ENCODE measurements around the gene RNF25.

RNF25 gene

DNA sequence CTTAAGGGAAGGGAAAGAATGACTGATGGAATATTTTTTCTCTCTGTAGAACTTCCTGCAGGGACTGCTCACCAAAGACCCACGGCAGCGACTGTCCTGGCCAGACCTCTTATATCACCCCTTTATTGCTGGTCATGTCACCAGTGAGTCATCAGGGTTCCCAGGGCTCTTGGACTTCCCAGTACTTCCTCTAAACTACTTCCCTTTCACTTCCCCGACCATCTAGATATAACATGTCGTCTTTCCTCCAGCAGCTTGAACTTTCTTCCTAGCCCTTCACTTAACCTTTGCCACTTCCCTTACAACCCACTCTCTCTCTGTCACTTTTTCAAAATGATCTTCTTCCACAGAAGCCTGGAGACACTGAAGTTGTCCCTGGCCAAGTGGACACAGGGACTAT is 7.3 kb upstream of the RNF25 start:
- peak; percentile 86 to 91 for DNase-seq

DNA sequence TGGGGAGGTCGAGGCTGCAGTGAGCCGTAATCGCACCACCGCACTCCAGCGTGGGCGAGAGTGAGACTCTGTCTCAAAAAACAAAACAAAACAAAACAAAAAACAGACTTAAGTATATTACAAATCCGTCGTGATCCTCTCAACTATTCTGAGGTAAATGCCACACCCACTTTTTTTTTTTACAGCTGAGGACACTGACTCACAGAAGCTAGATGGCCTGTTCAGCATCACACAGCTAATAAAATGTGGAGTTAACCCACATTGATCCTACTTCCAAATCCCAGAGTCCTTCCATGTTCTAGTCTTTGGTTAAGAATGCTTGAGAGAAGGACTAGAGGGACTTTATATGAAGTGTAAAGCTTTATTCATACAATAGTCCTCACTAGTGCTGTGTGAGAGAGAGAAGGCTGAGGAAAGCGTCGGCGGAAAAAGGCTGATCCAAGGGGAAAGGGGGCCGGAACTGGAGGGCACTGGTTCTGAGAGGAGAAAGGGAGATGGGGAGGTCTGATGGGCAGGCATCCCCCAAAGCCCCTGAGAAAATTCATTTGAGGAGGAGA is 627 bp downstream of the RNF25 start:
- peak in 1 of 2 donors; percentile 8 for DNase-seq

DNA sequence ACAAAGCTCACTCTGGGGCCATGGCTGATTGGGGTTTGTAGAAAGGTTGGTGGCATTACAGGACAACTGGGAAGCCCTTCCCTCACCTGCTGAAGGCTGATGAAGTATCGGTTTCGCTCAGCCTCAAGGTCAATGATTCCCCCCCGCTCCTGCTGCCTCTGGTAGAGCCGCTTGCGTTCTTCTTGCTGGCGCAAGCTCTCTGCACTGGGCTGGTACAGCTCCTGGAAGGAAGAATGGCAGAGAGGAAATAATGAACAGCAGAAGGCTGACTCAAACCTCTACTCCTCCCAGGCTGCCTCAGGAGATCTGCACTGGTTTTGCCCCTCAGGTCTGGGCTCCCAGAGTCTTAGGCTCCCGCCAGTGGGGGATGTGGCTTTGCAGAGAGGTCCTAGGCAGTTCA is 7.1 kb downstream of the RNF25 start:
- no peak for DNase-seq

DNA sequence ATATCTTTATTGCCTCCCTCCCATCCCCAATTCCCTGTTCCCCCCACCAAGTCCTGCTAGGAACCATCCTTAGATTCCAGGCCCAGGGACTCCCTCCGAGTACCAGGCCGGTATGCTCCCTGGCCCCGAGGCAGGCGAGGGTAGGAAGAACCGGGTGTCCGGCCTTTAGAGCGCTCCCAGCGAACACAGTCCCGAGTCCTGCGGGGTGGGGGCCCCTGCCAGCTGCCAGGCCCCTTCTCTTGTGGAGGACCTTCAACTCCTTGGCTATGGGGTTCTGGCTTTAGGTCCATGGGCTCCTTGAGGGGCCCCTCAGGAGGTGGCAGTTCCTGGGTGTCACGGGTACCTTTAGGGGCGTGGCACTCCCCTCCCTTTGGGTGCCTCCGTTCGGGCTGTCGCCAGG is 7.9 kb downstream of the RNF25 start:
- DNase-seq = no peak

DNA sequence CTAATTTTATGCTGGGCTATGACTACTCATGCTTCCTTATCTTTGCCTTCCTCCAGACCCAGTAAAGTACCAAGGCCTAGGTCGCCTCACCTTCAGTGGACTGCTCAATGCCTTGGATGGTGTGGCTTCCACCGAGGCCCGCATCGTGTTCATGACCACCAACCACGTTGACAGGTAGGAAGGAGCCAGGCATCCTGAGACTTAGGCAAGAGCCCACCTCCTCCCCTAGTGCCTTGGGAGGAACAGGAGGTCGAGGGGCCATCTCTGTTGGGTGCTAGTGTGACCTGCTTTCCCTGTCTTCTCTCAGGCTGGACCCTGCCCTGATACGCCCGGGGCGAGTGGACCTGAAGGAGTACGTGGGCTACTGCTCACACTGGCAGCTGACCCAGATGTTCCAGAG is 9.0 kb downstream of the RNF25 start:
- DNase-seq = no peak

DNA sequence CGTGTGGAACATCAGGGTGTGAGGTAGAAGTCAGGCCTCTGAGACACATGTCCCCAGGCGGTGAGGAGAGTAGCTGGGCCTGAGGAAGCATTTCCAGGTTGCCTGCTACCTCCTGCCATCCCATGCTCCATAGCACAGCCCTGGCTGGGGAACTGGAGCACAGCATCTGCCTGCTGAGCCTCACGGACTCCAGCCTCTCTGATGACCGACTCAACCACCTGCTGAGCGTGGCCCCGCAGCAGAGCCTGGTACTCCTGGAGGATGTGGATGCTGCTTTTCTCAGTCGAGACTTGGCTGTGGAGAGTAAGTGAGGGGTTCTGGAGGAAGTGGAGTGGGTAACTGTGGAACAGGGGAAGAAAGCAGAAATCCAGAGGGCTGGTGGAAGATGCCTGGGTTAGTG is 9.4 kb downstream of the RNF25 start:
- no peak for DNase-seq

DNA sequence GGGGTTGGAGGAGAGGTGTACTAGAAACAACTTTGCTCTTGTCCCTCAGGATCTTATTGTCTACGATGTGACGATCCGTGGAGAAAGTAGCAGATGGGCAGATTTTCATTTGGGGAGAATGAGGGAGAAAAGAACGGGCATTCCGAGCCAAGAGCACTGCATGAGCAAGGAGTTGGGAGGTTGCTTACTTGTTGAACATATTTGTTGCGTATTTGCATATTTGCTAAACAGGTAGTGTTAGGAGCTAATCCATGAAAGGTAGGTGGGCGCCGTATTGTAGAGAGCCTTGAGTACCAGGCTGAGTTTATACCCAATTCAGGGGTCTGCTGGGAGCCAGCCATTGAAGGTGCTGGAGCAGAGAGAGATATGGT is 11.8 kb downstream of the RNF25 start:
- DNase-seq = no peak

DNA sequence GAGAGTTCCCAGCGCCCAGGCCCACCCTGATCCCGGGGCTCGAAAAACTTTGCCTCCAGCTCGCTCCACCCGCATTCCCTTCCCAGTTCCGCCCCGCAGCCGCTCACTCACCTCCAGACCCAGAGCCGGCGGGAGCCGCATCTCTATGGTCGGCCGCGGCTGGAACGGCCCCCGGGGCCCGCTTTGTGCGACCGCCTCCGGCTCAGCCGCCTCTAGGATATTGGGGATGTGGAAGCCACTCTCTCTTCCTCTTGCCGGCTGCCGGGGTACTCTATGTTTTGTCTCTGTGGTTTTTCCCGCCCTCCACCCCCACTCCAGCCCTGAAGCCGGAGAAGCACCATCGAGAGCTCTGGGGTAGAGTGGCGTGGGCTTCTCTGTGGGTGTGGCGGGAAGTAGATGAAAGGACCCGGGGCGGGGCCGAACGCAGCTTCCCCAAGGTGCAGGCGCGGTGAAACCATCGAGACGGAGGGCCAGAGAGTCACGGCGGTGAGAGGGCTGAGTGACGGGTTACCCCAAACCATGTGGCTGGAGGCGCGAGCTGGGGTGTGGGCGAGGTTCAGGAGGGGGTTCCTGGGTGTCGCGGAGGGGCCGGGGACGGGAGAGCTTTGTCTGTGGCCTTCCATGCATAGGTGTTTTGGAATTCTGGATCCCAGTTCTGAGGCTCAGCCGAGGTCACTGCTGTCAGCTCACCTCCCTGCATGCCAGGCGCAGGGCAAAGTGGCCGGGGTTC is 12.4 kb downstream of the RNF25 start, which contains the start of the genes BCS1L and ZNF142:
TSS of gene BCS1L (plus strand) at position 426 of the 730 bp plus-strand sequence. CDS start 1,305 bp downstream, outside the sequence.
TSS of gene ZNF142 (minus strand) at position 366 of the 730 bp plus-strand sequence. CDS start 3,194 bp downstream, outside the sequence.
- DNase-seq = peak; percentile 84 to 93

DNA sequence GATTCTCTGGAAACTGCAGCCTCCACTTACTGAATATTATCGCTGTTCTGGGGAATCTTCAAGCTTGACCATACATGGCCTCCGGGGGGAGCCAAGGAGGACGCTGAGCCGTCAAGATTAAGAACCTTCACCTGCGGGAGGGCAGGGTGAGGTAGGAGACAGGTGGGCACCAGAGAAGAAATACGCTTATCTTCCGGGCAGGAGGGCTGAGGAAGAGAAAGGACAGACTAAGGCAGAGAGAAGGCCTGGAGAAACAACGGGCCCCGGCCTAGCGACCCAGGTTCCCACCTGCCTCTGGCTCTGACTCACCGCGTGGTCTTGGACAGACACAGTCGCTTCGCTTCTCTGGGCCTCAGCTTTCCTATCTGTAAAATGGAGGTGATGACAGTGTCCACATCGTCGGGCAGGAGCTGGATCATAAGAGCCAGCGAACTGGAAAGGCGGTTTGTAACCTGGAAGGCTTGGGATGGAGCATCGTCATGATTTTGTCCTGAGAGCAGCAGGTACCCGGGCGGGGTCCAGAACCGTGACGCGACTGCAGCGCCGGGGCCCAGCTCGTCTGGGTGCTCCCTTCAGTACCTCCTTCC is 13.0 kb downstream of the RNF25 start:
- peak; percentile 32 for DNase-seq

DNA sequence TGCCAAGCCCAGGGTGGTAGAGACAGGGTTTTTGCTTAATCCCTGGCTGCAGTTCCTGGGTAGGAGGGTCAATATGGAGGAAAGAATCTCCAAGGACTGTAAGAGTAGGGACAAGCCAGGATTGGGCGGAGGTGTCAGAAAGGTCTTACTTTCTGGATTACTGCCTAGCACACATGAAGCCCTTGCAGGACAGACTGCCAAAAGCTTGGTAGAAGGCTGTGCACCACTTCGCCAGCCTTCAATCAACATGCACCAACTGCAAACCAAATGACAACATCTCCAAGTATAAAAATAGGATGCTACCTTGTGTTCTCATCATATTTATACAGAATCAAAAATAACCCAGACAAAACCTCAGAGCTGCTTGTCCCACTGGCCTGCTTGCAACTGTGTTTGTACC is 16.1 kb downstream of the RNF25 start:
- no peak for DNase-seq

DNA sequence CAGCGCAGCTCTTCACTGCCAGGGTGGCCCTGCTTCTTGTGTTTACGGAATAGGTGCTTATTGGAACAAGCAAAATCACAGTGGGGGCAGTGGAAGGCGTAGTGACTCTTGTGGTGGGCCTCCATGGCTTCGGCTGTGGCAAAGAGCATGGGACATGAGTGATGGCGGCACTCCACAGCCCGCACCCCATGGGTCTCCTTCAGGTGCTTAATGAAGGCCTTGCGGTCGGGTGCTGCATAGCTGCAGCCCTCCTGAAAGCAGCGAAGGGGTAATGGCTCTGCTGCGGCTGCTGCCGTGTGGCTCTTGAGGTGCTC is 23.1 kb downstream of the RNF25 start:
- DNase-seq = no peak

DNA sequence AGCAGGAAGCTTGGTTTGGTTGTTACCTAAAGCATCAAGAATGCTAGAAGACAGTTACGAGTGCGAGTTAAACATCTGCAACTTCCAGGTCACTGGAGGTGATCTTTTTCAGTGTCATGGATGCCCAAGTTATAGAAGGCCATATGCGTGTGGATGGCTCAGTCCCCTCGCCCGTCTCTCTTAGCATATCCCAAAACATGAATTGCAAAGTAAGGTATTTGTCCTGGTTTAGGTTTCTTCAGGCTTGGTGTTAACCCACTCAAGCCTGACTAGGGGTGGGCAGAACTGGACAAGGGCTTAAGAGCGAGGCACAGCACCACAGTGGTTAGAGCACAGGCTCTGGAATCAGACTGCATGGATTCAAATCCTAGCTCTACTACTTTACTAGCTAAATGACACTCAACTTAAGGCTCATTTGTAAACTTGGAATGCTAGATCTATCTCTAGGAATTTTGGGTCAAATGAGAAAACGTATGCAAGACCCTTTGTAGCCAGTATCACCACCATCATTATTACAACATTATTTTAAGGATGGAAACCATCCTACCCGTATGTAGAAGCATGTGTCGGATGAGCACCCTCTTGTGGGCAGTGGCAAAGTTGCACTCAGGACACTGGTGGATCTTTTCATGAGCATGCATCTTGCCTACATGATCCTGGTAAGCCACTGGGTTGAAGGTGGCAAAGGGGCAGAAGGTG is 23.6 kb downstream of the RNF25 start:
- DNase-seq = peak; percentile 65 to 66

DNA sequence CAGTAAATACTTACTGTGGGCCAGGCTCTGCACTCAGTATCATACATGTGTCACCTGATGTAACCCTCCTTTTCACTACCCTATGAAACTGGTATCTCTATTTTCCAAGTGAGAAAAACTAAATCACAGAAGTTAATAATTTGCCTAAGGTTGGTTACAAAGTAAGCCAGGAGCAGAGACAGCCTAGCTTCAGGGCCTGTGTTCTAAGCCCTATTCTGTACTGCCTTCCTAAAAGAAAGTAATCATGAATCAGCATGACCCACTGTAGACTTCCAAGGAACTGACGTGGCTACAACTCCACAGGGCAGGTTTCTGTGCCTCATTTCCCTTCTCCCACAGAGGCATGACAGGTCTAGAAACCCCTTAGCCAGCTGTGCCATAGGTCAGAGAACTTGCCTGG is 26.7 kb downstream of the RNF25 start:
- DNase-seq = no peak

DNA sequence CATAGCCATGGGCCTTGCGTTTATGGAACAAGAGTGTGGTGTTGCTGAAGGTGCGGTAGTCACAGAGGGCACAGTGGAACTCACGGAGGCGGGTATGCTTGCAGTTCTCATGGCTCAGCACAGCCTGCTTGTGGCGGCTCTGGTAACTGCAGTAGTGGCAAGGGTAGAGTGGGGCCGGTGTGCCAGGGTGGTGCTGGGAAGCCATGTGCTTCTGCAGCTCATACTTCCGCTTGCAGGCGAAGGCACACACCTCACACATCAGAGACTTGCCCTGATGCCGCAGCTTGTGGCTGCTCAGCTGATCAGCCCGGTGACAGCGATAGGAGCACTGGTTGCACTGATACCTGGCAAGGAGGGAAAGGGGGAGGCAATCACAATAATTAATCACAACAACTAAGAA is 27.1 kb downstream of the RNF25 start:
- DNase-seq = no peak

DNA sequence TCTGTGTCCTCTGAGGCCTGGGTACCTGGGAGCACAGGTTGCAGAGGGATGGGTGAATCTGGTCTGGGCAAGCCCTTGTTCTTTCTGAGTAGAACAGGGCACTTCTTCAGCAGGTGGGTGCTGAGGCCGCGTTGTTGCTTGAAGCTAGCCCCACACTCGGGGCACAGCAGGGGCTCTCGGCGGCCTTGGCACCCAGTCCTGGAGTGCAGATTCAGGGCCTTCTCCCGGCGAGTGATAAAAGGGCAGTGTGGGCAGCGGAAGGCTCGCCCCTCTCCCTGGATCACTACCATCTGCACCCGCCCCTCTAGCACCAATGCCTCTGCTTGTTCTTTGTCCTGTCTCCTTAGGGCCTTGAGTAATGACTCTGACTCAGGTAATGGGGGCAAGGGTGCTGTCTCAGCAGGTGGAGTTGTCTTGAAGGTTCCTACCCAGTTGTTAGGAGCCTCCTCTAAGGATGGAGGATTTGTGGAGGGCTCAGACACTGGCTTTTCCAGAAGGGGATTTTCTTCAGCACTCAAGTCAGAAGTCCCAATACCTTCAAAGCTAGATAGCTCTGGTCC is 28.0 kb downstream of the RNF25 start:
- no peak for DNase-seq

DNA sequence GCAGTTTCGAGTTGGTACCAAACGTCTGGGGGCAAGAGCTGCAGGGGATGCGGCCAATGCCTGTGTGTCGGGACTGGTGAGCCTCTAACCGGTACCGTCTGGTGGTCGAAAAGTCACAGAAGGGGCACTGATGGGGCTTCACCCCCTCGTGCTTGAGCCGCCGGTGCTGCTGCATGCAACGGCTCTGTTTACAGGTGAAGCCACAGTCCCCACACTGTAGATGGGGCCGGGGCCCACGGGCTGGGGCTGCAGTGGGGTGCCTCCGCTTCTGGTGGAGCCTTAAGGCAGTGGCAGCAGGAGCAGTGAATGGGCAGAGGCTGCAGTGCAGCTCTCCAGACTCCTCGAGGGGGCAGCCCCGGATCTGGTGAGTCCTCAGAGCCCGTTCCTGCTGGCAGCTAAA is 29.0 kb downstream of the RNF25 start:
- no peak for DNase-seq

DNA sequence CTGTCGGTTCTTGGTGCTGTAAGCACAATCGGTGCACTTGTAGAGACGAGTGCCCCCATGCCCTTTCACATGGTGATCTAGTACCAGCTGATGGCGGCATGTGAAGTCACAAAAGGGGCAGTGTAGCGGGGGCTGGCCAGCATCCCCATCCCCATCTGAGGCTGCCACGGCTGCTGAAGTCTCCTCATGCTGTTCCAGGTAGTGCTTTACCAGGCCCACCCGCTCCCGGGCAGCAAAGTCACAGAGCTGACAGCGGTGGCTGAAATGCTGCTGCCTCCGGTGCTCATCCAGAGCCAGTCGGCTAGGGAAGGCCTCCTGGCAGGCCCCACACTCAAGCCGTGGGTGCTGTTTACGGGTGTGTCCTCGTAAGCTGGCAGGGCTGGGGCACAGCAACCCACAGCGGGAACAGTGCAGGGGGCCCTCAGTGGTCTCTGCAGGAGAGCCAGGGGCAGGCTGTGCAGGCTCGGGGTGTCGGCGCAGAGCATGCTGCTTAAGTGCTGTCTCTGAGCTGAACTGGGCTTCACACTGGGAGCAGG is 29.6 kb downstream of the RNF25 start:
- DNase-seq = no peak

DNA sequence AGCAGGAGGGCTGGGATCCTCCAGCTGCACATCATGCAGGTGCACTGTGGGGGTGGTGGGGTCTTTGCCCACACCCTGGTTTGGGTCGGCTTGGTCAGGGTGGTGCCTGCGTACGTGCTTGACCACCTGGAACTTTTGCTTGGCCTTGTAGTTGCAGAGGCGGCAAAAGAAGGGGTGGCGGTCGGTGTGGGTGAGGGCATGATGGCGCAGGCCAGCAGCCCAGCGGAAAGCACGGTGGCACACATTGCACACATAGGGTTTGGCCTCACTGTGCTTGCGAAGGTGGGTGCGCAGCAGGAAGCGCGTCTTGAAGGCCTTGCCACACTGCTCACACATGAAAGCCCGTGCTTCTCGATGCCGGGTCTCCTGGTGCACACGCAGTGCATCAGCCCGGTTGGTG is 33.4 kb downstream of the RNF25 start:
- DNase-seq = no peak

DNA sequence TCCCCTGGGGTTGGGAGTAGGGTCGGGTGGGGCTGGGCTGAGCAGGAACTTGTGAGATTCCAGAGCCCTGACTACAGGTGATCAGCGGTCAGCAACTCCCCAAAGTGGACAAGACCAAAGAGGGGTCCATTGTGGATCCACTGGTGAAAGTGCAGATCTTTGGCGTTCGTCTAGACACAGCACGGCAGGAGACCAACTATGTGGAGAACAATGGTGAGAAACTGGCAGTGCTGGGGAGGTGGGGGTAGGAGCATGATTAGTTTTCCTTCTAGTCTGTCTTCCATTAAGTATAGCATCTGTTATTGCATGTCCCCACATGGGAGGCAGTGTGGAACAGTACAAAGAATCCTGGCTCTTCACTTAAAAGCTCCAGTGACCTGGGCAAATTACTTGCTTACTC is 36.1 kb downstream of the RNF25 start:
- no peak for DNase-seq

DNA sequence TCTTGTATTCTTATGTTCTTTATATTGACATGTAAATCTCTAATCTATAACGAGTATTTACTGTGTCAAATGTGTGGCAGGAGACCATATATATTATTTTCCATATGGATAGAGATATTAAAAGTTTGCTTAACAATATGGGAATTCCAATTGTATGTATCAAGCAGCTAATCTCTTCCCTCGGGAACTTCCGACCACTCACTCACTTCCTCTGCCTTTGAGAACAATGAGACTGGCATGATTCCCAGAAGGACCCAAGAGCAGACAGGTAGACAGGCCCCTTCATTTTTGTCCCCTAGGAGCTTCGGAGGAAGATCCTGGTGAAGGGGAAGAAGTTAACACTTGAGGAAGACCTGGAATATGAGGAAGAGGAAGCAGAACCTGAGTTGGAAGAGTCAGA is 40.0 kb downstream of the RNF25 start:
- no peak for DNase-seq

DNA sequence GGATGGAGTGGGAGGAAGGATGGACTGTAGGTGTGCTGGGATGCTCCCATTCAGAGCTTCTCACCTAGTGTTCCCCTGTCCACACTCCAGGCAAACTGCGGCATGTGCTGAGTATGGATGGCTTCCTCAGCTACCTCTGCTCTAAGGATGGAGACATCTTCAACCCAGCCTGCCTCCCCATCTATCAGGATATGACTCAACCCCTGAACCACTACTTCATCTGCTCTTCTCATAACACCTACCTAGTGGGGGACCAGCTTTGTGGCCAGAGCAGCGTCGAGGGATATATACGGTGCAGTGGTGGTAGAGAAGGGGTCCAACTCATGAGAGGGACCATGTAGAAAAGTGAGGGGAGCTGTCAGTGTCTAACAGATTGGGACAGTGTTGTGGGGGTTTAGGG is 43.9 kb downstream of the RNF25 start:
- no peak for DNase-seq

DNA sequence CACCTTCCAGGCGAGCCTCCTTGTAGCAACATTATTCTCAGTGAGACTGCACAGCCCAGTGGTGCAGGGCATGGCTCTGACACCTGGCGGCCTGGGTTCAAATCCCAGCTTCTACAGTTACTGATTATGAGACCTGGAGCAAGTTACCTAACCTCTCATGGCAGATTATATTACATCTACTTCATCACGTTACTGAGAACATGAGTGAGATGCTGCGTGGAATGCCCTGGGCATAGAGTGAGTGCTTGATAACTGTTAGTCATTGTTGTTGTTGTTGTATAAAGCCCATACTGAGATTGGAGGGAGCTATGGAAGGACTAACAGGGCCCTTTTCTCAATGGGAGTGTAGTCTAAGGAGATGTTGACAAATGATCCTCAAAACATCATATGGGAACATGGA is 45.4 kb downstream of the RNF25 start:
- no peak for DNase-seq

DNA sequence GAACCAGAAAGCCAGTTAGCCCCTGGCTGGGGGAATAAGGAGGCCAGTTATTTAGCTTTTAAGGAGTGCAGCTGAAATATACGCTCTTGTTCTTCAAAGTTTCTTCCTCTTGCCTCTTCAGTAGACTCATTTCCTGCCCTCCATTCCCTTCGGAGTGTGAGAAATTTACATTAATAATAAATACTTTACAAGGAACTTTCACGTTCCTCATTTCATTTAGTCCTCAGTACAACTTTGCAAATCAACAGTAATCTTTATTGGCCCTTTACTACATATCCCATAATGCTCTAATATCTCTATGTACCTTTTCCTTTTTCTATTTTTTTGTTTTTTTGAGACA is 48.5 kb downstream of the RNF25 start:
- peak in 1 of 2 donors; percentile 26 for DNase-seq
